HL-60 (cell line): ENCODE measurements around the gene NPW.

Experiments used
- DNase-seq, 2 experiments: peaks; one replicate each; pipeline ENCODE4 v3.0.0-alpha.2; 2010 to 2020; ENCODE audit warnings: low read depth in 1 of 2, low spot score in 1 of 2
- H3K27ac ChIP-seq: fragments of 250-450 bp; sonication (Bioruptor Pico); replicated peaks from 2 replicates; pipeline ENCODE4 v1.5.1; 2020; ENCODE audit warnings: mild to moderate bottlenecking, moderate library complexity
- H3K27me3 ChIP-seq: fragments of 250-450 bp; sonication (Bioruptor Pico); 2 replicates; pipeline ENCODE4 v1.5.1; 2021; ENCODE audit warnings: mild to moderate bottlenecking, moderate library complexity; ENCODE audit not compliant: insufficient read depth, poor library complexity, severe bottlenecking
- H3K4me3 ChIP-seq: replicated peaks from 2 replicates; pipeline ENCODE4 v1.5.1; 2011; ENCODE audit warnings: mild to moderate bottlenecking, control low read depth, low read length; ENCODE audit not compliant: insufficient read depth
- CTCF ChIP-seq: IDR thresholded peaks from one replicate; pipeline ENCODE4 v1.5.1; 2011; ENCODE audit warnings: low read length, control low read depth, inconsistent platforms; ENCODE audit not compliant: insufficient read depth
- GABPA ChIP-seq: IDR thresholded peaks from 2 replicates; pipeline ENCODE4 v1.6.1; 2012; ENCODE audit warnings: low read depth
- POLR2AphosphoS5 ChIP-seq: IDR thresholded peaks from 2 replicates; pipeline ENCODE4 v1.6.1; 2012; ENCODE audit warnings: low read depth
- REST ChIP-seq: IDR thresholded peaks from 2 replicates; pipeline ENCODE4 v1.6.1; 2012; ENCODE audit warnings: low read depth; ENCODE audit not compliant: insufficient replicate concordance
- SPI1 ChIP-seq: IDR thresholded peaks from 2 replicates; pipeline ENCODE4 v1.6.1; 2012; ENCODE audit warnings: low read depth, mild to moderate bottlenecking, borderline replicate concordance

NPW gene

GRCh38 chr16:2025251-2025650 lies 5.7 kb downstream of the NPW start:
- no peak for DNase-seq
- no peak overlapping the region for H3K27ac ChIP-seq
- no peak overlapping the region for H3K4me3 ChIP-seq
- TF ChIP-seq GABPA (no peak), CTCF (no peak), POLR2AphosphoS5 (no peak), SPI1 (no peak), REST (no peak)
- peaks cover 24% of the 10 kb centered on the region for H3K27me3 ChIP-seq

- Histone ChIP-seq H3K27me3 (peaks cover 23% of the 10 kb centered on the region), H3K4me3 (no peak overlapping the region), H3K27ac (no peak overlapping the region)
- TF ChIP-seq POLR2AphosphoS5 = no peak
- no peak for TF ChIP-seq GABPA
- TF ChIP-seq REST = no peak
- no peak for TF ChIP-seq SPI1
- TF ChIP-seq CTCF = no peak
- DNase-seq = no peak
These were observed 6.4 kb downstream of the NPW start for GRCh38 chr16:2025878-2026460.

- TF ChIP-seq SPI1 (no peak), POLR2AphosphoS5 (no peak), CTCF (no peak), GABPA (no peak), REST (no peak)
- no peak within 1 kb of the TSS for H3K27ac ChIP-seq
- H3K4me3 ChIP-seq = no peak within 1 kb of the TSS
- H3K27me3 ChIP-seq = peaks cover 22% of the 10 kb centered on the region
- DNase-seq = no peak
These were observed 7.0 kb downstream of the NPW start, which contains the start of gene NHERF2 for GRCh38 chr16:2026461-2027023. Gene NHERF2 (plus strand): TSS chr16:2026902. CDS start chr16:2027006, 104 bp downstream.
